HepG2 (cell line): ENCODE data around the gene WFDC1. TPM values are rescaled to one million over a fixed set of nuclear protein-coding genes. Genes with fewer than 3 reads are reported as not detected.

Experiments used
- ATAC-seq: fragments of 200-7000 bp; cut with Tn5 transposase; 3 replicates; pipeline ENCODE4 v1.9.1; 2020; ENCODE audit warnings: mild to moderate bottlenecking, moderate library complexity
- BruUV-seq: library from RNA; stranded (reverse); fragments of 400-500 nt; replicated peaks from 2 replicates; lab custom pipeline; 2021; lab: Mats Ljungman, UMichigan
- CTCF ChIA-PET: fragments of 300-600 bp; formaldehyde crosslinking; extraction: SDS; loops from one replicate; lab custom pipeline; 2021; ENCODE audit warnings: low total read pairs, inconsistent platforms, low intra/inter-chr PET ratio; lab: Yijun Ruan, JAX
- POLR2A ChIA-PET: fragments of 350-600 bp; sonication (Branson Sonifier 250); formaldehyde crosslinking; loops from one replicate; lab custom pipeline; 2020; ENCODE audit warnings: antibody characterized with exemption, inconsistent platforms; lab: Yijun Ruan, JAX
- DNase-seq: peaks from one replicate; pipeline ENCODE4 v3.0.0-alpha.2; 2015; ENCODE audit warnings: low spot score
- FAIRE-seq: peaks from 3 replicates; lab custom pipeline; 2011; peaks lifted over from hg19 to GRCh38; lab: Jason Lieb, UNC
- H2AFZ ChIP-seq: one replicate; pipeline ENCODE4 v1.6.1; 2011; ENCODE audit warnings: low read length, inconsistent platforms
- H3K27ac ChIP-seq: fragments of 300-600 bp; 3 replicates; pipeline ENCODE4 v1.8.0; 2011; ENCODE audit warnings: mixed run types, mild to moderate bottlenecking, mixed read lengths, low read length, inconsistent platforms; ENCODE audit not compliant: insufficient read depth; ENCODE audit errors: extremely low read length
- H3K27me3 ChIP-seq, 2 experiments: fragments of 200-600 bp in 1 of 2; 2 replicates in 1 of 2; 3 replicates in 1 of 2; pipeline versions ENCODE4 v1.6.0 to v1.8.0; 2011; ENCODE audit warnings: low read length in 2 of 2, mild to moderate bottlenecking in 2 of 2, moderate library complexity in 2 of 2, inconsistent platforms in 1 of 2; ENCODE audit not compliant: insufficient read depth in 2 of 2, control insufficient read depth in 1 of 2
- H3K36me3 ChIP-seq, 2 experiments: fragments of 200-600 bp in 1 of 2; replicated peaks in 1 of 2; 2 replicates in 1 of 2; 3 replicates in 1 of 2; pipeline versions ENCODE4 v1.5.1 to v1.8.0; 2011; ENCODE audit warnings: low read length in 2 of 2, inconsistent platforms in 1 of 2; ENCODE audit not compliant: insufficient read depth in 2 of 2, control insufficient read depth in 1 of 2
- H3K4me1 ChIP-seq: 2 replicates; pipeline ENCODE4 v1.5.1; 2012; ENCODE audit warnings: low read length, inconsistent platforms; ENCODE audit not compliant: insufficient read depth
- H3K4me2 ChIP-seq: 2 replicates; pipeline ENCODE4 v1.6.0; 2011; ENCODE audit warnings: low read depth, low read length, inconsistent platforms
- H3K4me3 ChIP-seq, 3 experiments: fragments of 200-600 bp in 1 of 3; sonication (generic), shearing (Covaris generic) in 1 of 3; replicated peaks in 1 of 3; 2 replicates each; pipeline ENCODE4 v1.5.1; 2011 to 2016; ENCODE audit warnings: low read length in 3 of 3, inconsistent platforms in 2 of 3, low read depth in 2 of 3, mild to moderate bottlenecking in 2 of 3, control low read depth in 1 of 3, mixed read lengths in 1 of 3; ENCODE audit not compliant: insufficient read depth in 1 of 3
- H3K79me2 ChIP-seq: one replicate; pipeline ENCODE4 v1.6.1; 2011; ENCODE audit warnings: low read length, inconsistent platforms; ENCODE audit not compliant: insufficient read depth
- H3K9ac ChIP-seq: 2 replicates; pipeline ENCODE4 v1.6.0; 2011; ENCODE audit warnings: mild to moderate bottlenecking, low read depth, low read length, inconsistent platforms; ENCODE audit not compliant: insufficient read depth
- H3K9me3 ChIP-seq: 2 replicates; pipeline ENCODE4 v1.5.1; 2012; ENCODE audit warnings: mild to moderate bottlenecking, low read length
- H4K20me1 ChIP-seq: 2 replicates; pipeline ENCODE4 v1.6.0; 2011; ENCODE audit warnings: inconsistent platforms, mild to moderate bottlenecking, low read length, moderate library complexity; ENCODE audit not compliant: insufficient read depth
- ASH2L ChIP-seq: fragments of 300-600, 200-600 bp; sonication (generic); IDR thresholded peaks from 2 replicates; pipeline ENCODE4 v1.7.0; 2017; ENCODE audit warnings: low read depth, mild to moderate bottlenecking, moderate library complexity, mixed read lengths, low read length; ENCODE audit not compliant: insufficient read length
- CSRNP1 ChIP-seq: sonication (generic); formaldehyde crosslinking; IDR thresholded peaks from 2 replicates; pipeline ENCODE4 v1.8.1; 2023; ENCODE audit warnings: mild to moderate bottlenecking, missing genetic modification reagents
- ELF3 ChIP-seq: IDR thresholded peaks from 2 replicates; pipeline ENCODE4 v1.6.1; 2016; ENCODE audit warnings: missing genetic modification reagents, missing compliant biosample characterization
- NFE2L2 ChIP-seq: fragments of 150-350 bp; IDR thresholded peaks from 2 replicates; pipeline ENCODE4 v1.6.1; 2014; ENCODE audit warnings: low read length
- REST ChIP-seq, 2 experiments: IDR thresholded peaks; 2 replicates each; pipeline ENCODE4 v1.6.1; 2011 to 2012; ENCODE audit warnings: low read length in 2 of 2, borderline replicate concordance in 1 of 2, low read depth in 1 of 2, mild to moderate bottlenecking in 1 of 2, moderate library complexity in 1 of 2
- SKI ChIP-seq: fragments of 450-650 bp; IDR thresholded peaks from one replicate; pipeline ENCODE4 v1.6.1; 2018; ENCODE audit warnings: mild to moderate bottlenecking; ENCODE audit not compliant: partially characterized antibody
- TIGD3 ChIP-seq: sonication (generic); formaldehyde crosslinking; IDR thresholded peaks from 2 replicates; pipeline ENCODE4 v1.5.1; 2020; ENCODE audit warnings: mild to moderate bottlenecking, missing genetic modification reagents, borderline replicate concordance
- ZBTB2 ChIP-seq: sonication (generic); formaldehyde crosslinking; IDR thresholded peaks from 2 replicates; pipeline ENCODE4 v1.8.0; 2022; ENCODE audit warnings: low read depth, missing genetic modification reagents
- ZBTB39 ChIP-seq: sonication (generic); formaldehyde crosslinking; IDR thresholded peaks from 2 replicates; pipeline ENCODE4 v1.5.0; 2020; ENCODE audit warnings: missing genetic modification reagents
- ZNF20 ChIP-seq: sonication (generic); formaldehyde crosslinking; IDR thresholded peaks from 2 replicates; pipeline ENCODE4 v1.4.0; 2020; ENCODE audit warnings: mild to moderate bottlenecking, moderate library complexity, missing genetic modification reagents
- ZNF569 ChIP-seq: sonication (generic); formaldehyde crosslinking; IDR thresholded peaks from 2 replicates; pipeline ENCODE4 v1.5.0; 2020; ENCODE audit warnings: mild to moderate bottlenecking, missing genetic modification reagents, moderate library complexity, borderline replicate concordance
- WGBS: methylation state at CpG from one replicate; pipeline ENCODE4 v1.1.6; 2017; ENCODE audit warnings: low lambda C conversion rate; 5-methylcytosine and 5-hydroxymethylcytosine counted together
- in situ Hi-C: cut with HindIII; loops from 2 replicates; pipeline ENCODE4 v1.10.0; 2017; ENCODE audit warnings: low pct_unique_long_range_greater_than_20kb; ENCODE audit not compliant: extremely low pct_ligation_motif_present
- intact Hi-C: fragments of 100-400 bp; cut with micrococcal nuclease; formaldehyde crosslinking; loops from one replicate; pipeline ENCODE4 v1.10.0; 2022; ENCODE audit not compliant: unreplicated experiment
- polyA plus RNA-seq, 8 experiments: library from polyadenylated mRNA; depleted of rRNA in 3 of 8; stranded (reverse) in 7 of 8; unstranded in 1 of 8; fragments of >200 nt; fragmentation: Illumina TruSeq in 4 of 8; extraction: Trizol in 4 of 8; gene quantifications; 2 replicates each; pipeline versions ENCODE4 v1.2.1 to v1.2.3, GENCODE V29; 2011 to 2016; ENCODE audit warnings: low read depth in 4 of 8, missing spikeins in 1 of 8, mixed read lengths in 1 of 8; ENCODE audit not compliant: insufficient read depth in 1 of 8
- total RNA-seq, 5 experiments: library from RNA; depleted of rRNA; stranded (reverse); fragments of >200 nt; fragmentation: Illumina TruSeq; extraction: Trizol; gene quantifications; 2 replicates each; pipeline ENCODE4 v1.2.3, GENCODE V29; 2016; ENCODE audit warnings: low read depth in 1 of 5

Gene WFDC1
- total and polyA plus RNA-seq, 2 of the 13 experiments (the other 11 are each of a cell fraction or from before 2014, with no cell fraction given) = not detected

GRCh38 chr16:84326545-84326944 lies 31.9 kb downstream of the WFDC1 start (continued):
- no peak for TF ChIP-seq TIGD3 (CRISPR knock-in tag)
- TF ChIP-seq SKI = no peak
- TF ChIP-seq NFE2L2 = no peak
- no peak for TF ChIP-seq ZNF20 (CRISPR knock-in tag)
- no peak for TF ChIP-seq ZBTB39 (CRISPR knock-in tag)
- no peak for TF ChIP-seq ZNF569 (CRISPR knock-in tag)

- Histone ChIP-seq H3K27me3 (peaks cover 0 to 35% of the 10 kb centered on the region in 2 experiments; a peak in 4 of 5 replicates), H2AFZ (no peak overlapping the region), H3K4me2 (no peak overlapping the region), H3K9me3 (no peaks in the 10 kb centered on the region), H3K4me3 (no peak overlapping the region), H3K79me2 (no peaks in the 10 kb centered on the region), H3K9ac (no peak overlapping the region), H3K36me3 (no peaks in the 10 kb centered on the region), H3K4me1 (no peaks in the 10 kb centered on the region), H4K20me1 (no peaks in the 10 kb centered on the region), H3K27ac (no peak overlapping the region)
- ChIA-PET CTCF (no interaction called here), POLR2A (no interaction called here)
- intact Hi-C loops = no loop called here
- WGBS = 22% methylated on average over 13 of the region's 13 CpGs
- in situ Hi-C loops = no loop called here
- no peak for FAIRE-seq
- ATAC-seq = no peak
- DNase-seq = no peak
- no TSS peak for BruUV-seq
- no peak for TF ChIP-seq ZBTB2 (CRISPR knock-in tag)
- no peak for TF ChIP-seq REST (IDR thresholded peaks at IDR 0.05; ENCODE audit: borderline replicate concordance in 1 of 2, low read depth in 1 of 2, low read length in 2 of 2)
- no peak for TF ChIP-seq ASH2L
- TF ChIP-seq CSRNP1 (CRISPR knock-in tag) = no peak
- no peak for TF ChIP-seq ELF3 (CRISPR knock-in tag)
Observed at GRCh38 chr16:84327926-84328505, 33.3 kb downstream of the WFDC1 start.
